Measurements from ENCODE around the gene FAM234A. TPM values are rescaled to one million over a fixed set of nuclear protein-coding genes. Genes with fewer than 3 reads are reported as not detected.

FAM234A gene
- total RNA-seq, 1 experiment from 2014 or later, result 43.5 TPM

- no peak for DNase-seq (ENCODE audit: low read depth)
Observed at GRCh38 chr16:280991-281659, 46.5 kb downstream of the FAM234A start.

GRCh38 chr16:281660-282255 is 47.1 kb downstream of the FAM234A start:
- DNase-seq (ENCODE audit: low read depth), result no peak

DNA sequence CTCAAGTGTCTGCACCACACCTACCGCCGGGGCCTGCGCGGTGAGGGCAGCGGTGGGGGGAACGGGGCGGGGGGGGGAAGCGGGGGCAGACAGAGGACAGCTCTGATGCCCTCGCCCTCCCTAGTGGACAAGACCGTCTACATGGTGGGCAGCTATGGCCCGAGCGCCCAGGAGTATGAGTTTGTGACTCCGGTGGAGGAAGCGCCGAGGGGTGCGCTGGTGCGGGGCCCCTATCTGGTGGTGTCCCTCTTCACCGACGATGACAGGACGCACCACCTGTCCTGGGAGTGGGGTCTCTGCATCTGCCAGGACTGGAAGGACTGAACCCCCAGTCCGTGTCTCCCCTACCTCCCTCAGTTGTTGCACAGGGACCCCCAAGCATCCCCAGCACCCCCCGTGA is 47.9 kb downstream of the FAM234A start:
- no peak for DNase-seq (ENCODE audit: low read depth)

- DNase-seq (ENCODE audit: low read depth), result no peak
Observed at GRCh38 chr16:283033-283805, 48.6 kb downstream of the FAM234A start, which contains the start of gene PDIA2. Gene PDIA2, plus strand, starts transcription at chr16:283164. Its CDS starts 6 bp downstream, at chr16:283170.

GRCh38 chr16:284204-285120 is 49.8 kb downstream of the FAM234A start:
- no peak for DNase-seq (ENCODE audit: low read depth)

DNA sequence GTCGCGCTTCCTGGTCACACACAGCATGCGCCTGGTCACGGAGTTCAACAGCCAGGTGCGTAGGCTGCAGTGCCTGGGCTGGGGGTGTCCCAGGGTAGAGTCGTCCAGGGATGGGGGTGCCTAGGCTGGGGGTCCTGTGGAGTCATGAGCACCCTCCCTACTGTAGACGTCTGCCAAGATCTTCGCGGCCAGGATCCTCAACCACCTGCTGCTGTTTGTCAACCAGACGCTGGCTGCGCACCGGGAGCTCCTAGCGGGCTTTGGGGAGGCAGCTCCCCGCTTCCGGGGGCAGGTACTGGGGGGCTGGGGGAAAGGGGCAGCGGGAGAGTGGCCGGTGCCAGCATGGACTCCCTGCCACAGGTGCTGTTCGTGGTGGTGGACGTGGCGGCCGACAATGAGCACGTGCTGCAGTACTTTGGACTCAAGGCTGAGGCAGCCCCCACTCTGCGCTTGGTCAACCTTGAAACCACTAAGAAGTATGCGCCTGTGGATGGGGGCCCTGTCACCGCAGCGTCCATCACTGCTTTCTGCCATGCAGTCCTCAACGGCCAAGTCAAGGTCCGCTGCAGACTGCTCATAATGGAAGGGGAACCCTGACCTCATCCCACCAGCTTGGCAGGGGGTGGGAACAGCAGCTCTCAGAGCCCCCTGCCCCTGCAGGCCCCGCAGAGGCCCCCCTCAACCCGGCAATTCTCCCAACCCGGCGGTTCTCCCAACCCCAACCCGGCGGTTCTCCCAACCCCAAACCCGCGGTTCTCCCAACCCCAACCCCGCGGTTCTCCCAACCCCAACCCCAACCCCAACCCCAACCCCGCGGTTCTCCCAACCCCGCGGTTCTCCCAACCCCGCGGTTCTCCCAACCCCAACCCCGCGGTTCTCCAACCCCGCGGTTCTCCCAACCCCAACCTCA is 50.8 kb downstream of the FAM234A start:
- no peak for DNase-seq (ENCODE audit: low read depth)

GRCh38 chr16:286491-287297 is 52.1 kb downstream of the FAM234A start:
- no peak for DNase-seq (ENCODE audit: low read depth)

- no peak for DNase-seq (ENCODE audit: low read depth)
Observed at GRCh38 chr16:287298-287811, 52.7 kb downstream of the FAM234A start.

GRCh38 chr16:287981-288920 is 53.6 kb downstream of the FAM234A start:
- no peak for DNase-seq (ENCODE audit: low read depth)

GRCh38 chr16:289395-289997 is 54.9 kb downstream of the FAM234A start:
- DNase-seq (ENCODE audit: low read depth), result no peak

- no peak for DNase-seq (ENCODE audit: low read depth)
Observed at GRCh38 chr16:290015-290680, 55.5 kb downstream of the FAM234A start.

DNA sequence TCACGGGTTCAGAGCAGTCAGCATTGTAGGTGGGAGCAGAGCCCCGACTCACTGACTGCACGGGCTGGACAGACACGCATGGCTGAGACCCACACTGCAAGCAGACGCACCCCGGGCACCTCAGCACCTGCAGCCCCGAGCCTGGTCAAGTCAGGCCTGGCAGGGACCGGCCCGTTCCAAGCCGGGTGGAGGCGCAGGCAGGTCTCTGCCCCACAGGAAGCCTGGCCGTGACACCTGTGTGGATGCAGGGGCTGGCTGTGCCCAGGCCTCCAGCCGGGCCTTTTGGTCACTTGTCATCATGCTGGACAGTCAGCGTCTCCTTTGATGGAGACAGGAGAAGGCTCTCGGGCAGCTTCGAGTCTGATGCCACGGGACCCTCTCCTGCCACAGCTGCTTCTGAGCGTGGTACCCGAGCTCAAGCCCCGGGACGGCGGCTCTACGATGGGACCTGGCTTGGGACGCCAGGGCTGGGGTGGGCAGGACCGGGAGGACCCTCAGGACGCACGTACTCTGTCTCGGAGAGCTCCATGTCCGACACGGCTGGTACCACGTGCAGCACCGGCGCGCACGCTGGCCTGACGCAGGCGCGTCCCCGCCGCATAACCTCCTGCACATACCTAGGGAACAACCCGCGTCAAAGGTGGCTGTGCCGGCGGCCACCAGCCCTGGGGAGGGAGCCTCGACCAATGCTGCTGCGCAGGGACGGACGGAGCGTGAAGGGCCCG is 56.2 kb downstream of the FAM234A start:
- DNase-seq (ENCODE audit: low read depth), result no peak

DNA sequence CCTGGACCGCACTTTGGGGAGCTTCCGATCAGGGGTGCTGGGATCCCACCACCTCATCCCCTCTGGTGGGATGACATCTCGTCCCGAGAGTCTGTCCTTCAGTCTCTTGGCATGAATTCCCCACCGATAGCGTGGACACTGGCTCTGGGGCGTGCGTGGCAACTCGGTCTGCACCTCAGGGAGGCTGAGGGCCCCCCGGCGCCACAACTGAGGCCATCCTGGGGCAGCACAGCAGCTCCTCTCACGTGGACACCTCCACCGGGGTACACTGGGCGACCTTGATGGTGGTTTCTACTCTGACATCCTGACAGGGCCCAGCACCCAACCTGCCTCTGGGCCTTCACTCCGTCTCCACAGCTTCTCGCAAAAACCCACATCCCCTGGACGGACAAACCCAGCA is 56.9 kb downstream of the FAM234A start:
- DNase-seq (ENCODE audit: low read depth), result no peak

DNA sequence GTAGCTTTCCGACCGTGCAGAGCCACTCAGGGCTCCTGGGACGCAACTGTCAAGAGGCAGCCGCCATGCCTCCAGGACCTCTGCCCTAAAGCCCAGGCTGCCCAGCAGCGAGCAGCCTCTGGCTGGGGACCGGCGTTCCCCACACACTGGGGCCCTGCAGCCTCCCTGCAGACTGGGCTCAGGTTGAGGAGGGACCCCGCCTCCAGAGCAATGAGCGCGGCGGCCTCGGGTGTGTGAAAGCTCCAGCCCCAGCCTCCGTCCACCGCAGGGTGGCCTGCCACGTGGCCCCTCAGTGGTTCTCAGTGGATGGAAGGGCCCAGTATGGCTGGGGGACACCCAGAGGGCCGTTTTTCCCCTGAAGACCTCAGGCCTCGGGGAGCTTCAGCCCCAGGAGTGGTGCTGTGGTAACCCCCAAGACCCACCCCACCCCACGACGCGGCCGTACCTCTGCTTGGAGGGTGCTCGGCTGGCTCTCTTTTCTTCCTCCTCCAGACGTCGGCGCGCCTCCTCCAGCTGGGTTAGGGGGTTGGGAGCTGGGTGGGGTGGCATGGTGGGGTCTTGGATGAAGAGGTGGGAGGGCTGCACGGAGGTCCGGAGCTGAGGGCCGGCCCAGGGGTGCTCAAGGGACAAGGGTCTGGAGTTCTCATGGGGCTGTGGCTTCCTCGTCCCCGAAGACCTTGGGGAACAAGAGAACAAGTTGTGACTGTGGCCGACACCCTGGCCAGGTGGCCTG is 58.6 kb downstream of the FAM234A start:
- no peak for DNase-seq (ENCODE audit: low read depth)

DNA sequence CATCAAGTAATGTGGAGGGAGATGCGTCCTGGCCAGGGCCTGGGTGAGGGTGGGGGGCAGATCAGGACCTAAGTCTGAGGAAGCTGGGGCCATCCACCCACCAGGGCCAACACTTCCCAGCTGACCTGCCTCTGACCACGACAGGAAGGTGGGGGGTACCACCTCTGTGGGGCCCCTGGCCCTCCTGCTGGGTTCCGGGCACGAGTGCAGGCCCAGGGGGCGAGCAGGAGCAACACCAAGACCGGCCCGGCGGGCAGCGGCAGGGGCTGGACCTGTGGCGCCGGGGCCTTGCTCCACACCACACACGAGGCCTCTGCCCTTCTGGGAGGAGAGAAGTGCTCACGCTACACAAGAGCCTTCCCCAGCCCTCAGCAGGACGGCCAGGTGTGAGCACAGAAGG is 61.7 kb downstream of the FAM234A start:
- DNase-seq (ENCODE audit: low read depth), result no peak
